RWPE2 (cell line): Measurements from ENCODE around the gene GRIP2.

Experiments used
- ATAC-seq: fragments of 200-7000 bp; cut with Tn5 transposase; 3 replicates; pipeline ENCODE4 v1.9.1; 2021; ENCODE audit warnings: low read depth
- DNase-seq: peaks from one replicate; pipeline ENCODE4 v3.0.0-alpha.2; 2020; ENCODE audit warnings: low spot score
- H3K27ac ChIP-seq: fragments of 450-650 bp; 2 replicates; pipeline ENCODE4 v1.5.1; 2017; ENCODE audit warnings: mild to moderate bottlenecking; ENCODE audit not compliant: poor library complexity, severe bottlenecking
- H3K27me3 ChIP-seq: fragments of 250-450 bp; sonication (Bioruptor Pico); 2 replicates; pipeline ENCODE4 v1.5.1; 2021; ENCODE audit warnings: mild to moderate bottlenecking, moderate library complexity; ENCODE audit not compliant: insufficient read depth, poor library complexity, severe bottlenecking
- H3K36me3 ChIP-seq: fragments of 250-450 bp; sonication (Bioruptor Pico); 2 replicates; pipeline ENCODE4 v1.5.1; 2020; ENCODE audit warnings: low read depth, mild to moderate bottlenecking, moderate library complexity
- H3K4me1 ChIP-seq: fragments of 250-450 bp; sonication (Bioruptor Pico); 2 replicates; pipeline ENCODE4 v1.5.1; 2021; ENCODE audit warnings: mild to moderate bottlenecking, moderate library complexity; ENCODE audit not compliant: insufficient read depth, poor library complexity, severe bottlenecking
- H3K4me3 ChIP-seq: fragments of 250-450 bp; sonication (Bioruptor Pico); 2 replicates; pipeline ENCODE4 v1.5.1; 2021; ENCODE audit warnings: mild to moderate bottlenecking, moderate library complexity; ENCODE audit not compliant: severe bottlenecking
- H3K9me3 ChIP-seq: fragments of 250-450 bp; sonication (Bioruptor Pico); 2 replicates; pipeline ENCODE4 v1.5.1; 2021; ENCODE audit warnings: mild to moderate bottlenecking, moderate library complexity; ENCODE audit not compliant: severe bottlenecking
- TF ChIP-seq, protein P1 (sequence below): fragments of 450-650 bp; IDR thresholded peaks from one replicate; pipeline ENCODE4 v1.5.1; 2017; ENCODE audit warnings: mild to moderate bottlenecking, moderate library complexity; ENCODE audit not compliant: poor library complexity, severe bottlenecking

Gene GRIP2

GRCh38 chr3:14547693-14548092 is 7.6 kb upstream of the GRIP2 start:
- no peaks in the 10 kb centered on the region for H3K36me3 ChIP-seq
- H3K4me3 ChIP-seq, result no peak overlapping the region
- H3K27ac ChIP-seq, result no peak overlapping the region
- DNase-seq, result no peak
- no peaks in the 10 kb centered on the region for H3K27me3 ChIP-seq
- TF ChIP-seq, protein P1, sequence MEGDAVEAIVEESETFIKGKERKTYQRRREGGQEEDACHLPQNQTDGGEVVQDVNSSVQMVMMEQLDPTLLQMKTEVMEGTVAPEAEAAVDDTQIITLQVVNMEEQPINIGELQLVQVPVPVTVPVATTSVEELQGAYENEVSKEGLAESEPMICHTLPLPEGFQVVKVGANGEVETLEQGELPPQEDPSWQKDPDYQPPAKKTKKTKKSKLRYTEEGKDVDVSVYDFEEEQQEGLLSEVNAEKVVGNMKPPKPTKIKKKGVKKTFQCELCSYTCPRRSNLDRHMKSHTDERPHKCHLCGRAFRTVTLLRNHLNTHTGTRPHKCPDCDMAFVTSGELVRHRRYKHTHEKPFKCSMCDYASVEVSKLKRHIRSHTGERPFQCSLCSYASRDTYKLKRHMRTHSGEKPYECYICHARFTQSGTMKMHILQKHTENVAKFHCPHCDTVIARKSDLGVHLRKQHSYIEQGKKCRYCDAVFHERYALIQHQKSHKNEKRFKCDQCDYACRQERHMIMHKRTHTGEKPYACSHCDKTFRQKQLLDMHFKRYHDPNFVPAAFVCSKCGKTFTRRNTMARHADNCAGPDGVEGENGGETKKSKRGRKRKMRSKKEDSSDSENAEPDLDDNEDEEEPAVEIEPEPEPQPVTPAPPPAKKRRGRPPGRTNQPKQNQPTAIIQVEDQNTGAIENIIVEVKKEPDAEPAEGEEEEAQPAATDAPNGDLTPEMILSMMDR, result no peak
- H3K4me1 ChIP-seq, result no peaks in the 10 kb centered on the region
- no peak for ATAC-seq
- no peaks in the 10 kb centered on the region for H3K9me3 ChIP-seq

- TF ChIP-seq, protein P1, result no peak
Observed at GRCh38 chr3:14546041-14546440, 5.9 kb upstream of the GRIP2 start.

DNA sequence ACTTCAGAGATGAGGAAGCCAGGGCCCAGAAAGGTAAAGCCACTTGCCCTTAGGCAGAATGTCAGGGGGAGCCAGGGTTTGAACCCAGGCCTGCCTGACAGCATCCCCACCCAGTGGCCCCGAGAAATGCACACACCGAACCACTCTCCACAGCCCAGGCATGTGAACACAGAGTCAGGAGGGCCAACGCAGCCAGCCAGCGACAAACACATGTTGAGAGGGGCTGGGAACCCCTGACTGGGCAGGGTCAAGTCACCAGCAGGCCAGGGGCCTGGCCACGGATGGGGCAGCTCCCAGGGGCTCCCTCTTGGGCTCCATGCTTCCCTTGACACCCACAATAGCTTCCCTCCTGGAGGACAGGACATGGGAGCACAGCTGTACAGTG is 5.1 kb upstream of the GRIP2 start:
- no peak for DNase-seq
- Histone ChIP-seq H3K4me1 (no peaks in the 10 kb centered on the region), H3K27ac (no peak overlapping the region), H3K36me3 (no peaks in the 10 kb centered on the region), H3K4me3 (no peak overlapping the region), H3K27me3 (no peaks in the 10 kb centered on the region), H3K9me3 (no peaks in the 10 kb centered on the region)
- TF ChIP-seq, protein P1, result no peak
- ATAC-seq, result no peak

More at GRCh38 chr3:14546041-14546440, 5.9 kb upstream of the GRIP2 start:
- H3K4me3 ChIP-seq, result no peak overlapping the region
- H3K4me1 ChIP-seq, result no peaks in the 10 kb centered on the region
- no peaks in the 10 kb centered on the region for H3K27me3 ChIP-seq
- no peak overlapping the region for H3K27ac ChIP-seq
- DNase-seq (no peak), ATAC-seq (no peak)
- no peaks in the 10 kb centered on the region for H3K36me3 ChIP-seq
- H3K9me3 ChIP-seq, result no peaks in the 10 kb centered on the region

- Histone ChIP-seq H3K36me3 (no peaks in the 10 kb centered on the region), H3K27ac (no peak overlapping the region), H3K4me3 (no peak overlapping the region), H3K9me3 (no peaks in the 10 kb centered on the region), H3K27me3 (no peaks in the 10 kb centered on the region), H3K4me1 (no peaks in the 10 kb centered on the region)
- no peak for ATAC-seq
- TF ChIP-seq, protein P1, result no peak
- DNase-seq, result no peak
Observed at GRCh38 chr3:14544282-14545250, 4.4 kb upstream of the GRIP2 start.

- H3K4me3 ChIP-seq, result no peak overlapping the region
- ATAC-seq, result no peak
- no peaks in the 10 kb centered on the region for H3K27me3 ChIP-seq
- H3K36me3 ChIP-seq, result no peaks in the 10 kb centered on the region
- no peaks in the 10 kb centered on the region for H3K9me3 ChIP-seq
- TF ChIP-seq, protein P1, result no peak
- no peak overlapping the region for H3K27ac ChIP-seq
- no peak for DNase-seq
- H3K4me1 ChIP-seq, result no peaks in the 10 kb centered on the region
Observed at GRCh38 chr3:14543446-14543845, 3.3 kb upstream of the GRIP2 start.
